Activated T-helper 1 cell treated with anti-CD3 and anti-CD28 coated beads, Interleukin-2, amount 50 U/mL, for 16 hours (primary cell): ENCODE measurements around the gene TRPC3.
"Not testable (repeated sequence)": the region's sequence is repeated elsewhere in the genome, so short reads cannot be mapped to it uniquely, and the experiment has no call there.

Source experiments
- DNase-seq, 2 donors: peaks; one replicate each; pipeline ENCODE4 v3.0.0-alpha.2; 2020; ENCODE audit warnings: low read depth in 1 of 2, low spot score in 1 of 2

TRPC3 gene

DNA sequence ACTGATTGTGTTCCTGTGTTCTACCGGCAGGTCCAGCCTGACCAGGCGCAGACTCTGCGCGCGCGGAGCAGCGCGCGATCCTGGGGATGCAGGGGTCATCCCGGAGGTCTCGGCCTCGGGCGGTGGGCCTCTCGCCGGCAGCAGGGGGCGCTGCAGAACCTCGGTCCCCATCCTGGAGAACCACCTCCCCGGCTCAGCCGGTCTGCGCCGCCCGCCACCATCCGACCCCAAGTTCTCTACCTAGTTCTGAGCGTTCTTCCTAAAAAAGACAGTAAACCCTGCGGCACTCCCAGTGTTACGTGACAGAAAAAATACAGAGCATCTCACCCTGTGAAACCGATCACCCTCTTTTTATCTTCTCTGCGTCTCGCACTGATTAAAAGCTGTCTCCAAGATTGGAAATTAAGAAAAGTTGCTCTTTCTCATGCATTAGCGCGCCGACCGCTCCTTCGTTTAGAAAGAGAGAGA lies 1.6 kb downstream of the TRPC3 start:
- peak; percentile 62 to 79 for DNase-seq

DNA sequence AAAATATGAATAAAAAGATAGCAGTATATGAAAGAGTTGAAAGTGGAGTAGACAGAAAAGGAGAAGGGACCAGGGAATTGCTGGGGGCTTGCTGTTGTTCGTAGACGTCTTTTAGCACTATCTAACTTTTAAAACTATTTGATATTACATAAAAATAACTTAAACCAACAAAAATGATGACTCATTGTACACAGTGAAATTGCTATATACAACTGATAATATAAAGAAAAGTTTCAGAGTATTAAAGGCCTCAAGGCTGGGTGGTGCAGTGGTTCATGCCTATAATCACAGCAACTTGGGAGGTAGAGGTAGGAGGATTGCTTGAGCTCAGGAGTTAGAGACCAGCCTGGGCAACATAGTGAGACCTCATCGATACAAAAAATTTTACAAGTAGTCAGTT lies 5.2 kb downstream of the TRPC3 start:
- DNase-seq = no peak

DNA sequence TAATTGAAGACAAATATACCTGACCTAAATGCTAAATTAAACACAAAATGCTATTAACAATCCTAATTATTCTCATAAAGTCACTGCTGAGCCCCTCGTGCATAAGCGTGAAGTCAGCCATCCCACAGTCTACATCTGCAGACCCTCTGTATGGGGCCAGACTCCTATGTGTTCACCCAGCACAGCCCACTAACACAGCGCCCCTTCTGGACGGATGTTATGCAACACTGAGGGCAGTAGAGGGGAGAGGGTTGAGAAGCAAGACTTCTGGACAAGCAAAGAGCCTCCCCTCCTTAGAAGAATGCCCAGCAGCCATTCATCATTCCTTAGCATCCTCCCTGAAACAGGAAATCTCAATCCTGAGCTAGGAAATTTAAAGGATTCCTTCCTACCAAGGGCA lies 7.9 kb downstream of the TRPC3 start:
- no peak for DNase-seq

DNA sequence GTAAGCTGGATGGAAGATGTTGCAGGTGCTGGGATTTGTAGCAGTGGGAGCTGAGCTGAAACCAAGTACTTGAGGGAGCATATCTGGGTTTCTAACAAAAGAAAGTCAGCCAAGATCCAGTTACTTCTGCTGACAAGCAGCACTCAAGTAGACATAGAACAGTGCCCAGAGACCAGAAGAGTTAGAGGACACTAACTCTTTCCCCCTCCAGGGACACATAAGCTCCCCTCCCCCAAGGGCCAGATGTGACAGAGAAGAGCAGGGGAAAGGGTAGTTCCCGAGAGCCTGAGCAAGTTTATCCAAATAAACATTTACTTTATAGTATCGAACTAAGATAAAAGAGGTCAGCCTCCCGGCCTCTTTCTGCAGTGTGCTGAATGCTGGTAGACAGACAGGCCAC lies 12.2 kb downstream of the TRPC3 start:
- DNase-seq = no peak

DNA sequence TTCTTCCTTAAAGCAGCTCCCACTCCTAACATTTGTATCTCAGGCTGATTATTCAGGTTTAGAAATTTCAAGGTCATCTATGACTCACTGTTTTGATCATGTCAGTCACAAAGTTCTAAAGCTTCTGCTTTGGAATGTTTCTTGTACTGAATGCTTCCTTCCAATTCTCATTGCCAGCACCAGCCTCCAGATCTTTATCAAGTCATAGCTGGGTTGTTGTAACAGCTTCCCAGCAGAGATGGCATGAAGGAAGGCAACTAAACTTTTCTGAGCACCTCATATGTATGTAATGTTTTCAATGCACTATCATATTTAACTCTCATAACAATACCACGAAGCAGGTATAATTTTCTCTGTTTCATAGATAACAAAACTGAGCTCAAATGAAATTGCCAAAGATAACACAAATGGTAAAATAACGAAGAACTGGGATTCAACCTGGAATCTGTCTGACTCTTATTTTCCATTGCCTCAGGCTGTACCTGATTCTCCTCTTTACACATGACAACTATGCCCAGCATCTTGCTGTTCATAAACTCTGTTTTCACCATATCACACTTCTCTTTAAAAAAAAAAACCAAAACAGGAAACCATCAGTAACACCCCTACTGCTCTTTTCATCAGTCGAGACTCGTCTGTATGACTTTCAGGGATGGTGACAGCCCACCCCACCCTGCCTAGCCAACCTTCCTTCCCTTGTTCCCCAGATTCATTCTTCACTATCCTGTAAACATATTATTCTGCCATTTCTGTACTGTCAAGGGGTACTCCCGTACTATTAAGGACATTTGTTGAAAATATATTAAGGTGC lies 13.4 kb downstream of the TRPC3 start:
- no peak for DNase-seq

DNA sequence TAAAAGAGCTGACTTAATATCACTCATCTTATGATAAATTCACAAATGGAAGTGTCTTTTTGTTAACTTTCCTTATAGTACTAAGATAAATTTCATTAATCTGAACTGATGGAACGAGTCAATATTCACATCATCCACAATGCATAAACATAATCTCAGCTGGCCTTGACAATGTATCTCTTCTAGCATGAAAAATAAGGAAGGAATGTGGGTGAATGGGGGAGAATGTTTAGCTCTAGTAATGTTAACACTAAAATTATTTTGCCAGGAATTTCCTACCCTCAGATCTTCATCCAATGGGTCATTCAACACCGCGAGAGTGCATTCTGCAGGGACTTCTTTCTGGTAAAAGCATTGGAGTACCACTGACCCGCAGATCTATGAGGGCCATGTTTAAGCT lies 15.8 kb downstream of the TRPC3 start:
- no peak for DNase-seq

DNA sequence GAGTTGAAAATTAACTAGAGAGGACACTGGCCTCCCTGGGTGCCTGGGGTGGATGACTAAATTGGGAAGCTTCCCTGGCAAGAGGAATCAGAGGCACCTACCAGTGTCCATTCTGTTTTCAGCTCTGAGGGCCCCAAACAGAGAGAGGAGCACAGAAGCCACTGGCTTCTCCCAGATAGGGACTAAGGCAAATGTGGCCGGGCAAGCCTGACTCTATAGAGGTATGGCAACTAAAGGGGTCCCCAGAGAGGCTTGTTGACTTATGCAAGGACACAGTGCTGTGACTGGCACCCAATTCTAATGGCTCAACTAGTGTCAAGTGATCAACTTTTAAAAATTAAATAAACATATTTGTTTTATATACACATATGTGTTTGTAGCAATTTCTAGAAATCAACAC lies 17.2 kb downstream of the TRPC3 start:
- no peak for DNase-seq

DNA sequence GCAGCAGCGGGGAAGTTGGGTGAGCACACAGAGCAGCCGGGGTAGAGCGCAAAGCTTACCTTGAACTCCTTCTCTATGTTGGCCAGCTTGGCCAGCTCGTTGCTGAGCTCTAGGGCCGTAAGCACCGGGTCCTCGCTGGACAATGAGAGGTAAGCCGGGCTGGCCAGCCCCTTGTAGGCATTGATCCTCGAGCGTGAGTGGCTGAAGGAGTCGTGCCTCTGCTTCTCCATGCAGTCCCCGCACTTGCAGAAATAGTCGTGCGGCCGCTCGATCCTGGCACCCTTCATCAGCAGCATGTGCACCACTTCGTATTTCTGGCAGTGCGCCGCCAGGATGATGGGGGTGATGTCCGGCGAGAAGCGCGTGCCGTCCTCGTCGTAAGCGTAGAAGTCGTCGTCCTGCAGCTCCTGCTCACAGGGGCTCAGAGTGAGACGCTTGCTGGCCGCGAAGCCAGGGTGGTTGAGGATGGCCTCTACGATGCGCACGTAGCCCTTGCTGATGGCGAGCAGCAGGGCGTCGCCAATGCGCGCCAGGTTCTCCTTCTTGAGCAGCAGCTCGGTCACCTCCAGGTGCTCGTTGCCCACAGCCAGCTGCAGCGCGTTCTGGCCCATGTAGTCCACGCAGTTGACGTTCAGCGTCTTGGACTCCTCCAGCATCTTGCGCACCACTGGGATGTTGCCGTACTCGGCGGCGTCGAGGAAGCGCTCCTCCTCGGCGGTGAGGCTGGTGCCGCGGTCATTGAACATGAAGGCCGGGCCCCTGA lies 19.5 kb downstream of the TRPC3 start:
- no peak for DNase-seq

DNA sequence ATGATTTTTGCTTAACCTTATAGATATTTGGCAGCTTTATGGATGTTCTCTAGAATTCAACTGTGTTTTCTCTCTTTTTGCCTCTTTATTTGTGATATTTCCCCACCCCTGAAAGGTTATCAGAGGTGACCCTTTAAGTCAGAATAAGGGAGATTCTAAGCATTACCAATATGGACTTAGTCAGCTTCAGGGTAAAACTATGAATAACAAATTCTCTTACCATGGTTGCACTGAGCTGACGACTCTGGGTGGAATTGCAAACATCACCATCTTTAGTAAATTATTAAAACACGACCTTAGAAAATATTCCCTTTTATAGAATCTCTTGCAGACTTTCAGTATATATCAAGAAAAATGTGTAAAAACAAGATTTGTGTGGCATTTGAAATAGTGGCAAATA lies 21.6 kb downstream of the TRPC3 start:
- DNase-seq = no peak

DNA sequence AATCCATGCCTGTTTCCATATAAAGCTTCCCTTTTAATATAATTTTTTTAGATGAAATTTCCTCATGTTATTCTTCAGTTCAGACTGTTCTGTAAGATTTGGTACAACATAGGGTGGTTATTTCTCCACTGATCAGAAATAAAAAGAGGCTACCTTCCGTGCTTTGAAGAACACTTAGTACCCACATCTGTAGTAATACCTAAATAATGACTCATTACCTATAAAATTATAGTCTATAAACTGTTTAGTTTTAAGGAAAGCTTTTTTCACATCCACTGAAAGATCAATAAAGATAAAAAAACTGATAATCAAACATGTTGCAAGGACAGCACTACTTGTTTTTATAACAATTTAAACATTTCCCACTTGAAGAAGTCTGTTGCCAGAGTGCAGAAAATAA lies 23.9 kb downstream of the TRPC3 start:
- DNase-seq = no peak

DNA sequence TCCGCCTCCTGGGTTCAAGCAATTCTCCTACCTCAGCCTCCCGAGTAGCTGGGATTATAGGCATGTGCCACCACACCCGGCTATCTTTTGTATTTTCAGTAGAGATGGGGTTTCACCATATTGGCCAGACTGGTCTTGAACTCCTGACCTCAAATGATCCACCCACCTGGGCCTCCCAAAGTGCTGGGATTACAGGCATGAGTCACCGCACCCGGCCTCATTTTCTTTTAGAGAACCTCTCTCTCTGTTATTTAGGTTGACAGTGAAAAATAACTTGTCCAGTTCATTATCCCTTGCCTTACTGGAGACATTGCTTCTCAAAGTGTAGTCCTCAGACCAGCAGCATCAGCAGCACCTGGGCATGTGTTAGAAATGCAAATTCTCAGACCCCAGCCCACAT lies 25.4 kb downstream of the TRPC3 start:
- not testable (repeated sequence) for DNase-seq

DNA sequence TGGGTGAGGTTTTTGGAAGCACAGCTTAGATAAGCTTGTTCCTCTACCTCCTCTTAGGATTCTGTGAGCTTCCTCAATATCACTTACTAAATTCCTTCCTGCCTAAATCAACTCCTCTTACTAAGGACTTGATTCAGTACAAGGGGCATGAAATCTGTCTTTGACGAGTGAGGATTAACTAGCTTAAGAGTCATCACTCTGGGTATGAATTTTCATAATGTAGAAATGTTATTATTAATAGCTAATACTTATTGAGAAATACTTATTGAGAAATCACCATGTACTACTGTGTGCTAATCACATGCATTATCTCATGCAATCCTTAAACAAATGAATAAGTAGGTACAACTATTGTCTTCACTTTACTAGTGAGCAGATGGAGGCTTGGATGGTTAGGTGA lies 28.6 kb downstream of the TRPC3 start:
- no peak for DNase-seq

DNA sequence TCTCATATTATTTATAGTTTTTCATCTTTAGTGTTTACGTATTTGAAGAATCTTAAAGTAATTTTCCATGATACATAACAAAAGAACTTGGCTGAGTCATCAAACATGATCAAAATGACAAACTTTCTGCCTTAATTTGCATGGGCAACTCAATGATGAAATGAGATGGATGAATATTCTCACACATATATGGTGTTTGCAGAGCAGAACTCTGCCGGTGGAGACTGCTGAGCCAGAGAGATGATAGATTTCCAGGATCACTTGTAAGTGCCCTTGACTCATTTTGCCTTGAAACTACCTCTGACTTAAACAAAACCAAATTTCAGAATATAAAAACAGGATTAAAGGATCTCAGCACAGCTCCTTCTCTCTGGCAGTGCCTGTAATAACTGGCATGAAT lies 38.2 kb downstream of the TRPC3 start:
- no peak for DNase-seq

DNA sequence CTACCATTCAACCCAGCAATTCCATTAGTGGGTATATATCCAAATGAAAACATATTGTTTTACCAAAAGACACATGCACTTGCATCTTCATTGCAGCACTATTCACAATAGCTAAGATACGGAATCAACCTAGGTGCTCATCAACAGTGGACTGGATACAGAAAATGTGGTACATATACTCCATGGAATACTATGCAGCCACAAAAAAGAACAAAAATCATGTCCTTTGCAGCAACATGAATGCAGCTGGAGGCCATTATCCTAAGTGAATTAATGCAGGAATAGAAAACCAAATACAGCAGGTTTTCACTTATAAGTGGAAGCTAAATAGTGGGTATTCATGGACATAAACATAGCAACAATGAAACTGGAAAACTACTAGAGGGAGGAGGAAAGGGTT lies 43.5 kb downstream of the TRPC3 start:
- no peak for DNase-seq

DNA sequence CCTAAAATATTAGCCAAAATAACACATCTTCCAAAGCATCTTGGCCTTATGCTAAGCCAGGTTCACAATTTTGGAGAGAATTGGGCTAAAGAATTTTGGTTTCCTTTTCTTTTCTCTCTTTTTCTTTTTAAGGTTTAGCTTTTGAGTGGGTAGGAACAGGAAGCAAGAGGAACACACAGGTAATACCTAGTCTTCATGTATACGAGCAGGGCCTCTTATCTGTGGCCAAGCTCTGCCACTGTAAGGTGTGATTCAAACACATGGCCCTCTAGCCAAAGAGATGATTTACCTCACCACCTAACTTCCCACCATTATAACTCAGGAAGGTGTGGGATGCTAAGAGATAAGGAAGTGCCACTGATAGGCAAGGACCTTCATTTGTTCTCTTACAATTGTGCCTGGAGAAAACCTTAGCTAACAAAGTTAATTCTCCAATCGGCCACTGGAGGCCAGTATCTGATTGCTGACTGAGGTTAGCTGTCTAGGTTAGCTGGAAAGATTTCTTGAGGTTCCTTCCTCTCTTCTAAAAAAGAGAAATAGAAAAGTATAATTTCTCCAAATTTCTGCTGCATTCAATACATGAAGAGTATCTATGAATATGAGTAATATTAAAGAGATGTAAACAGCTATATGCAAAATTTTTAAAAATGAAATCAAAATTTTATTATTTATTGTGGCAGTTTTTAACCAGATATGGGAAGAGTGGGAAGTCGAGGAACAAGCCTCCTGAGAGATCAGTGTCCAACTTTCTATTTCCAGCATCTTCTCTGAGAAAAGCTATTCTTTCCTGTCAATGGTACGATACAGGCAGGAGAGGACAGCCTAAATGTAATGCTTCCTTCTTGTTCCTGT lies 51.5 kb downstream of the TRPC3 start:
- no peak for DNase-seq

DNA sequence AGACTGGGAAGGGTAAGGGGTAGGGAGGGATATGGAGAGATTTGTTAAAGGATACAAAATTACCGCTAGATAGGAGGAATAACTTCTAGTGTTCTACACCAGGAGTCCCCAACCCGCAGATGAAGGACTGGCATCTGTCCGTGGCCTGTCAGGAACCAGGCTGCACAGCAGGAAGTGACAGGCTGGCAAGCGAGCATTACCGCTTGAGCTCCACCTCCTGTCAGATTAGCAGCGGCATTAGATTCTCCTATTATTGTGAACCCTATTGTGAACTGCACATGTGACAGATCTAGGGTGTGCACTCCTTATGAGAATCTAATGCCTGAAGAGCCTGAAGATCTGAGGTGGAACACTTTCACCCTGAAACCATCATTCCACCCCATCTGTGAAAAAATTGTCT lies 53.7 kb downstream of the TRPC3 start:
- peak in 1 of 2 donors; percentile 7 for DNase-seq

DNA sequence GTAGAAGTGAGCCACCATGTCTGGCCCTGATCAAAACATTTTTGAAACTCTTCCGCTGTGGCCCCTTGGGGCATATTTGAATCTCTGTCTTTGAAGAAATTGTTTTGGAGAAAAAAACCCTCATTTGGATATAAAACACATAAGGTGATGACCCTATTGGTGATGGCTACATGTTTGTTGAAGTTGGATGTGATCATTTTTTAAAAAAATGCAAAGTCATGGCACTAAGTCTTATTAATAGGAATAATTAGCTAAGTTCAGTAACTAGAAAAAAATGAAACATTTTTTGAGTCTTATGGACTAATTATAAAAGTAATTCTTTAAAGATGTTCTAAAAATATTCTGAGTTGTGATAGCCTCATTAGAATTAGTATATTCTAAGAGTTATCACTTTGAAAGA lies 63.7 kb downstream of the TRPC3 start:
- no peak for DNase-seq

DNA sequence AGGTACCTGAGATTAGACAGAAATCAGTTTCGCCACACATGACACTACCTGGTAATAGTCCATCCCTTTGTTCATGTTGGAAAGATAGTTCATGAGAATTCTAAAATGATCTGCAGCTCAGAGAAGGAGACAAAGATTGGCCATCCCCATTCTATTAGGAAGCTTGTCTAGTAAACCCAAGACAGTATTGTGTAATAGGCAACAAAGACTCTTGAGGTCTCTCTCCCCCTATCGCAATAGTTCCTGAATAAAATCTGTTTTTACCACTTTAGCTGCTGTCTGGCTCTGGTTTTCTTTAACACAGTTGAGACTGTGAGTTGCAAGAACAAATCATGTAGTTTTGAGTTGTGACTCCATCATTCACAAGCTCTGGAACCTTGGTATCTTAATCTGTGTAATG lies 66.7 kb downstream of the TRPC3 start:
- no peak for DNase-seq

DNA sequence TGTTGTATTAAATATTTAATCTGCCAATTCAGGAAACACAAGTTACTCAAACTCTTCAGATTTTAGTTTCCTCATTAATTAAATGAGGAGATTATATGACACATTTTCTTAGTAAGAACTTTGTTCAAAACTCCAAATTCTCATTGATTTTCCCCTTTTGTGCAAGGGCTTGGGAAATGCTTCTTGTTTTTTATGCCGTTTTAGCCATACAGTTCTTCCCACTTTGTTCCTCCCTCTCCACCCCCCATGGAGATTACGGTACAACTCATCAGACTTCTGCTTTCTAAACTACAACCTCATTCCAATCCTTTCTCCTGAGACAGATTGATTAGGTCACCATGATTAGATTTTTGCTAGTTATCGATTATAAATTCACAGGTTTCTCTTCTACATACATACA lies 70.7 kb downstream of the TRPC3 start:
- DNase-seq = no peak

DNA sequence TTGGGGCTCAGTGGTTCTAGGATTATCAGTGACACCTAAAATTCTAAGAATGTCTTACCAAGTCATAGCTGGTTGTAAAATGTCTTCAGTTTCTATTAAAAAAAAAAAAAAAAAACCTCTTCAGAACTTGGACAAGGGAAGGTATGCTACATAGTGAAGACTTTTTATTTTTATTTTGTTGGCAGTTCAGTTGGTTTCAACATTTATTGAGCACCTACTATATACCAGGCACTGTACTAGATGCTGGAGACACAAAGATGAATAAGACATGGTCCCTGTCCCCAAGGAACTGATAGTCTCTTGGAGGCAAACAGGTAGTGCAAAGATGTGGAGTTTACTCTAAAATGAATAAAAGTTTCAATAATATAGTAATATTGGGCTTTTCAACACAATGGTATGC lies 72.7 kb downstream of the TRPC3 start:
- DNase-seq = no peak

DNA sequence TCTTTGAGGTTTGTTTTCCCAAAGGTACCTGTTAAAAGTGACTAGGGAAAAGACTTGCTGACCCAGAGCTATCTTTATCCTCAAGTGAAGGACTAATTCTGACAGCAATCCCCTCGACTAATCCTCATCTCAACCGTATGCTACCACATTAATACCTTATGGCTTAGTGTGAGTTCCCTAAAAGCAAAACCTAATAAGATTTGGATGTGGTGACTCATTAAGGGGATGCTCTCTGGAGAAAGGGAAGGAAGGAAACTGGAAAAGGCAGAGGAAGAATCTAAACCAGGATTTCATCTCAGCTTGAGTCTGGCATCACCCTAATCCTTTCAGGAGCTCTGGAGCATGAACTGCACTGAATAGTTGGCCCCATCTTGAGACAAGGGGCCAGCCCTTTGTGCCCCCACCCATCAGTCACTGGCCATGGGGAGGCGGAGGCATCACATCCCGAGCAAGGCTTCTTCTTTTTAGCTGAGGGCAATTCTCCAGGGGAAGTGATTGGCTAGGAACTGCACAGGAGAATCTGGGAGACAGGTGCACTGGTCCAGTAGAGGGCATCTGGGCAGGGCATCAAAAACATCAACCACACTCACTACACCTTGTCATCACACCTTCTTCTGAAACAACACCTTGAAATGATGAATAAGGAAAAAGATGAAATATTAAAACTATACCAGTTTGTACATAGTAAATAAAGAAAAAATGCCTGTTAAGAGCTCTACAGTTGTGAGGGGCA lies 74.7 kb downstream of the TRPC3 start:
- DNase-seq = no peak
